T-helper 17 cell (primary cell): ENCODE measurements around the gene PMAIP1. TPM values are rescaled to one million over a fixed set of nuclear protein-coding genes. Genes with fewer than 3 reads are reported as not detected.

ENCODE experiments used
- ATAC-seq: fragments of 150-1000 bp; cut with Tn5 transposase; 2 replicates; pipeline ENCODE4 v1.10.0; 2021; ENCODE audit warnings: mild to moderate bottlenecking, moderate library complexity
- DNase-seq, 3 donors: peaks; one replicate each; pipeline versions ENCODE4 v3.0.0 to v3.0.0-alpha.2; 2020 to 2021
- H3K9me3 ChIP-seq: one replicate; pipeline ENCODE4 v1.7.0; 2013; ENCODE audit warnings: low read length, mild to moderate bottlenecking; ENCODE audit not compliant: control insufficient read depth, poor library complexity, severe bottlenecking
- H3K27ac Mint-ChIP-seq: one replicate; pipeline ENCODE4 v1.8.0; 2022; ENCODE audit warnings: mild to moderate bottlenecking, moderate library complexity, mixed read lengths
- H3K27me3 Mint-ChIP-seq: one replicate; pipeline ENCODE4 v1.8.0; 2022; ENCODE audit warnings: mixed read lengths
- H3K36me3 Mint-ChIP-seq: one replicate; pipeline ENCODE4 v1.8.0; 2022; ENCODE audit warnings: low read depth, mixed read lengths
- H3K4me1 Mint-ChIP-seq: one replicate; pipeline ENCODE4 v1.8.0; 2022; ENCODE audit warnings: mild to moderate bottlenecking, mixed read lengths
- H3K4me3 Mint-ChIP-seq: one replicate; pipeline ENCODE4 v1.8.0; 2022; ENCODE audit warnings: mild to moderate bottlenecking, moderate library complexity, mixed read lengths
- total RNA-seq, 4 donors: library from RNA in 2 of 4; stranded (reverse) in 2 of 4; gene quantifications; one replicate each; pipeline ENCODE4 v1.2.3 and lab custom pipeline; 2022 to 2026

The PMAIP1 gene
- total RNA-seq, 2 donors from 2014 or later: 111 to 139 TPM

- ATAC-seq (no peak), DNase-seq (no peak)
- H3K4me1 Mint-ChIP-seq: peaks cover 9% of the 10 kb centered on the region
- H3K9me3 ChIP-seq: no peaks in the 10 kb centered on the region
- H3K27me3 Mint-ChIP-seq: no peaks in the 10 kb centered on the region
- no peaks in the 10 kb centered on the region for H3K36me3 Mint-ChIP-seq
- H3K4me3 Mint-ChIP-seq: no peak overlapping the region
- no peak overlapping the region for H3K27ac Mint-ChIP-seq
These were observed 11.2 kb downstream of the PMAIP1 start for GRCh38 chr18:59910967-59911366.

DNA sequence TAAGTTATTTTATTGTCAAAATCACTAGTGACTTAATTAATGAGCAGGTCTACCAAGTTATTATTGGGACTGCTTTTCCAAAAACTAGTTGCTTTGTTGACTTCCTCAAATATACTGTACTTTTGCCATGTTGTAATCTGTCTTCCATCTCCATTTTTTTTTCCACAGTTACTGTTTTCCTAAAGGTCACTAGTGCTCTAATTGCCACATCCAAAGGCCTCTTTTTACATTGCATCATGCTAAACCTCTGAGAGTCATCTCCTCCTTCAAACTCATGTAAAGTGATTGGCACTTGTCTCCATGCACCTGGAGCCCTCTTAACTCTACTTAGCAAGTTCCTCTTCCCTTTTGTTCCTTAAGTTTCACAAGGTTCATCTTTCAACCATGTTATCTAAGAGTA is 11.8 kb downstream of the PMAIP1 start:
- Mint-ChIP-seq H3K27me3 (no peaks in the 10 kb centered on the region), H3K4me1 (peaks cover 9% of the 10 kb centered on the region)
- ATAC-seq: no peak

GRCh38 chr18:59912007-59912550 is 12.3 kb downstream of the PMAIP1 start:
- peaks cover under 1% of the 10 kb centered on the region for H3K27me3 Mint-ChIP-seq
- ATAC-seq (no peak), DNase-seq (no peak)
- no peak overlapping the region for H3K27ac Mint-ChIP-seq
- H3K9me3 ChIP-seq: no peaks in the 10 kb centered on the region
- H3K4me3 Mint-ChIP-seq: no peak overlapping the region
- H3K4me1 Mint-ChIP-seq: peaks cover 4% of the 10 kb centered on the region
- H3K36me3 Mint-ChIP-seq: no peaks in the 10 kb centered on the region

More for the DNA sequence above, 11.8 kb downstream of the PMAIP1 start:
- no peak overlapping the region for H3K27ac Mint-ChIP-seq
- no peak for DNase-seq
- H3K9me3 ChIP-seq: no peaks in the 10 kb centered on the region
- H3K4me3 Mint-ChIP-seq: no peak overlapping the region
- H3K36me3 Mint-ChIP-seq: no peaks in the 10 kb centered on the region

DNA sequence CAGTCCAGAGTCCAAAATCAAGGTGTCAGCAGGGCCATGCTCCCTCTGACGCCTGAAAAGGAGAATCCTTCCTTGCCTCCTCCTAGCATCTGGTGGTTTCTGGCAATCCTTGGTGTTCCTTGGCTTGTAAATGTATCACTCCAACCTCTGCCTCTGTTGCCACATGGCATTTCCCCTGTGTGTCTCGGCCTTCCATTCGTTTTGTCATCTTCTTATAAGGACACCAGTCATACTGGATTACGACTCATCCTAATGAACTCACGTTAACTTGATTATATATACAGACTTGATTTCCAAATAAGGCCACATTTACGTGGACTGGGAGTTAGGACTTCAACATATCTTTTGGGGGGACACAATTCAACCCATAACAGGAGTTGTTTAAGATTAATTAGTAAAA is 15.8 kb downstream of the PMAIP1 start:
- H3K36me3 Mint-ChIP-seq: no peaks in the 10 kb centered on the region
- peaks cover 5% of the 10 kb centered on the region for H3K27me3 Mint-ChIP-seq
- no peaks in the 10 kb centered on the region for H3K9me3 ChIP-seq
- H3K4me3 Mint-ChIP-seq: no peak overlapping the region
- H3K27ac Mint-ChIP-seq: no peak overlapping the region
- H3K4me1 Mint-ChIP-seq: peaks cover 3% of the 10 kb centered on the region
- ATAC-seq (no peak), DNase-seq (no peak)

DNA sequence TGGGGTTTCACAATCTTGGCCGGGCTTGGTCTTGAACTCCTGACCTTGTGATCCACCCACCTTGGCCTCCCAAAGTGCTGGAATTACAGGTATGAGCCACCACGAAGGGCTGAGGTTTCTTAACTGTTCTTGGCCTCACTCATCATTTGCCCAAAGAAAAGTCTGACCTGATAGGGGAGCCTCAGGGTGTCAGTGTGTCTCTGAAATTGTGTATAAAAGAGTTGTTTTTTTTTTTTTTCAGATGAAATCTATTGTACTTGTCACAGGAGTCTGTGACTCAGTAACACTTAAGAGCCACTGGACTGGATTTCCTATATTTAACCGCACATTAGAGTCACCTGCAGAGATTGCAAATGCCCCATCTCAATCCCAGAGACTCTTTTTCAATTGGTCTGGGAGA is 16.9 kb downstream of the PMAIP1 start:
- Mint-ChIP-seq H3K36me3 (no peaks in the 10 kb centered on the region), H3K27ac (no peak overlapping the region), H3K4me1 (peaks cover 6% of the 10 kb centered on the region), H3K27me3 (peaks cover 5% of the 10 kb centered on the region), H3K4me3 (no peak overlapping the region)
- no peak for ATAC-seq
- H3K9me3 ChIP-seq: no peaks in the 10 kb centered on the region
- DNase-seq: no peak

- no peaks in the 10 kb centered on the region for H3K9me3 ChIP-seq
- no peaks in the 10 kb centered on the region for H3K36me3 Mint-ChIP-seq
- H3K27me3 Mint-ChIP-seq: peaks cover 5% of the 10 kb centered on the region
- peaks cover 6% of the 10 kb centered on the region for H3K4me1 Mint-ChIP-seq
- H3K27ac Mint-ChIP-seq: peak overlapping the region; percentile 16
- DNase-seq (no peak), ATAC-seq (no peak)
- H3K4me3 Mint-ChIP-seq: no peak overlapping the region
These were observed 17.6 kb downstream of the PMAIP1 start for GRCh38 chr18:59917422-59917821.

GRCh38 chr18:59918320-59918755 is 18.5 kb downstream of the PMAIP1 start:
- DNase-seq: no peak
- H3K27ac Mint-ChIP-seq: no peak overlapping the region

DNA sequence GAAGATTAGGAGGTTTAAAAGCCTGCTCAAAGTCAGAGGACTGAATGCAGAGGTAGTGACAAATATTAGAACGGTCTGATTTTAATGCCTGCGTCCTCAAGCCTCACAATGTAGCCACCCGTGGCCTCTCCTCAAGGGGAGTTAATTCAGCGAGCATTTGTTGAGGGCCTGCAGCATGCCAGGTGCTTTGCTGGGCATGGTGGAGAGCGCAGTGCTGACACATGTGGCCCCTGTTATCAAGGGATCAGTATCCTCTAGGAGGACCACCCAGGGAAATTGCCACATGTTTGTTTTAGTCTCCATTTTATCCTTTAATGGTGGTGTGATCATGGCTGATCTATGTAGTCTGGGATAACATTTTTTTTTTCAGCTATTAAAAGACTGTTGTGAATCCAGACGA is 19.2 kb downstream of the PMAIP1 start:
- Mint-ChIP-seq H3K36me3 (no peaks in the 10 kb centered on the region), H3K27ac (no peak overlapping the region), H3K4me1 (peaks cover 6% of the 10 kb centered on the region), H3K27me3 (peaks cover 6% of the 10 kb centered on the region), H3K4me3 (no peak overlapping the region)
- no peaks in the 10 kb centered on the region for H3K9me3 ChIP-seq
- no peak for DNase-seq
- ATAC-seq: no peak

More at GRCh38 chr18:59918320-59918755, 18.5 kb downstream of the PMAIP1 start:
- Mint-ChIP-seq H3K36me3 (no peaks in the 10 kb centered on the region), H3K4me1 (peaks cover 6% of the 10 kb centered on the region), H3K4me3 (peak overlapping the region; percentile 19), H3K27me3 (peaks cover 5% of the 10 kb centered on the region)
- H3K9me3 ChIP-seq: no peaks in the 10 kb centered on the region
- ATAC-seq: peak; percentile 20

GRCh38 chr18:59921384-59921891 is 21.6 kb downstream of the PMAIP1 start:
- H3K4me3 Mint-ChIP-seq: no peak overlapping the region

GRCh38 chr18:59923539-59924196 is 23.9 kb downstream of the PMAIP1 start:
- peaks cover 3% of the 10 kb centered on the region for H3K4me1 Mint-ChIP-seq

More at GRCh38 chr18:59921384-59921891, 21.6 kb downstream of the PMAIP1 start:
- DNase-seq (no peak), ATAC-seq (peak; percentile 69)
- Mint-ChIP-seq H3K27ac (no peak overlapping the region), H3K27me3 (peaks cover 12% of the 10 kb centered on the region), H3K4me1 (peaks cover 6% of the 10 kb centered on the region), H3K36me3 (no peaks in the 10 kb centered on the region)
- no peaks in the 10 kb centered on the region for H3K9me3 ChIP-seq

GRCh38 chr18:59926131-59926530 is 26.3 kb downstream of the PMAIP1 start:
- no peak overlapping the region for H3K27ac Mint-ChIP-seq
- DNase-seq: no peak
- no peaks in the 10 kb centered on the region for H3K9me3 ChIP-seq
- H3K36me3 Mint-ChIP-seq: no peaks in the 10 kb centered on the region
- no peak for ATAC-seq
- H3K27me3 Mint-ChIP-seq: peaks cover 7% of the 10 kb centered on the region
- no peak overlapping the region for H3K4me3 Mint-ChIP-seq
- peaks cover 4% of the 10 kb centered on the region for H3K4me1 Mint-ChIP-seq

More at GRCh38 chr18:59923539-59924196, 23.9 kb downstream of the PMAIP1 start:
- Mint-ChIP-seq H3K27ac (no peak overlapping the region), H3K4me3 (no peak overlapping the region), H3K36me3 (no peaks in the 10 kb centered on the region), H3K27me3 (peaks cover 7% of the 10 kb centered on the region)
- DNase-seq (no peak), ATAC-seq (no peak)
- no peaks in the 10 kb centered on the region for H3K9me3 ChIP-seq

- Mint-ChIP-seq H3K27me3 (peaks cover 8% of the 10 kb centered on the region), H3K4me3 (no peak overlapping the region), H3K36me3 (no peaks in the 10 kb centered on the region), H3K27ac (no peak overlapping the region), H3K4me1 (peaks cover 2% of the 10 kb centered on the region)
- no peak for DNase-seq
- H3K9me3 ChIP-seq: no peaks in the 10 kb centered on the region
- no peak for ATAC-seq
These were observed 27.5 kb downstream of the PMAIP1 start for GRCh38 chr18:59927246-59927825.

GRCh38 chr18:59928201-59928600 is 28.4 kb downstream of the PMAIP1 start:
- DNase-seq (no peak), ATAC-seq (no peak)
- no peak overlapping the region for H3K27ac Mint-ChIP-seq
- peaks cover 2% of the 10 kb centered on the region for H3K4me1 Mint-ChIP-seq
- H3K36me3 Mint-ChIP-seq: no peaks in the 10 kb centered on the region
- H3K27me3 Mint-ChIP-seq: peaks cover 15% of the 10 kb centered on the region
- H3K9me3 ChIP-seq: no peaks in the 10 kb centered on the region
- H3K4me3 Mint-ChIP-seq: no peak overlapping the region
